Endothelial cell of umbilical vein (primary cell): ENCODE data around the gene PLEKHH2. TPM values are rescaled to one million over a fixed set of nuclear protein-coding genes. Genes with fewer than 3 reads are reported as not detected.

Source experiments
- BruUV-seq: library from RNA; stranded (reverse); fragments of 400-500 nt; replicated peaks from 2 replicates; lab custom pipeline; 2021; lab: Mats Ljungman, UMichigan
- CTCF ChIA-PET: fragments of 300-600, 350-600 bp; sonication (Branson Sonifier 250); formaldehyde crosslinking; loops from one replicate; lab custom pipeline; 2021; ENCODE audit warnings: antibody characterized with exemption, inconsistent platforms; lab: Charles Lee
- POLR2A ChIA-PET: fragments of 300-600, 350-600 bp; sonication (Branson Sonifier 250); formaldehyde crosslinking; loops from one replicate; lab custom pipeline; 2021; ENCODE audit warnings: antibody characterized with exemption, inconsistent platforms; lab: Charles Lee
- DNase-seq: peaks from one replicate; pipeline ENCODE4 v3.0.0-alpha.2; 2011; ENCODE audit warnings: low read depth, low spot score
- FAIRE-seq: peaks from 2 replicates; lab custom pipeline; 2011; peaks lifted over from hg19 to GRCh38; lab: Jason Lieb, UNC
- H2AFZ ChIP-seq: 2 replicates; pipeline ENCODE4 v1.6.0; 2012; ENCODE audit warnings: low read depth, low read length, control low read depth, inconsistent platforms
- H3K27ac ChIP-seq: 2 replicates; pipeline ENCODE4 v1.5.1; 2011; ENCODE audit warnings: low read depth, mild to moderate bottlenecking, control low read depth, low read length, moderate library complexity; ENCODE audit not compliant: insufficient read depth
- H3K27me3 ChIP-seq, 2 experiments: 2 replicates each; pipeline versions ENCODE4 v1.6.0 to v1.6.1; 2011; ENCODE audit warnings: low read length in 2 of 2, mixed read lengths in 1 of 2; ENCODE audit not compliant: control insufficient read depth in 2 of 2, insufficient read depth in 2 of 2
- H3K36me3 ChIP-seq, 2 experiments: 2 replicates in 1 of 2; 3 replicates in 1 of 2; pipeline ENCODE4 v1.5.1; 2011; ENCODE audit warnings: low read length in 2 of 2, mild to moderate bottlenecking in 1 of 2, moderate library complexity in 1 of 2; ENCODE audit not compliant: control insufficient read depth in 2 of 2, insufficient read depth in 2 of 2; ENCODE audit errors: extremely low read depth in 1 of 2
- H3K4me1 ChIP-seq: 3 replicates; pipeline ENCODE4 v1.5.1; 2011; ENCODE audit warnings: mild to moderate bottlenecking, low read length; ENCODE audit not compliant: control insufficient read depth, insufficient read depth; ENCODE audit errors: extremely low read depth
- H3K4me2 ChIP-seq: 2 replicates; pipeline ENCODE4 v1.6.1; 2011; ENCODE audit warnings: low read length, control low read depth, mixed read lengths; ENCODE audit not compliant: insufficient read depth
- H3K4me3 ChIP-seq, 3 experiments: fragments of 200-600 bp in 1 of 3; sonication (generic), shearing (Covaris generic) in 1 of 3; replicated peaks in 1 of 3; 2 replicates each; pipeline ENCODE4 v1.5.1; 2011 to 2016; ENCODE audit warnings: control low read depth in 3 of 3, low read length in 3 of 3, mild to moderate bottlenecking in 2 of 3, inconsistent platforms in 1 of 3, low read depth in 1 of 3, moderate library complexity in 1 of 3; ENCODE audit not compliant: insufficient read depth in 1 of 3
- H3K79me2 ChIP-seq: 2 replicates; pipeline ENCODE4 v1.6.0; 2012; ENCODE audit warnings: low read length, inconsistent platforms; ENCODE audit not compliant: control insufficient read depth, insufficient read depth
- H3K9ac ChIP-seq: replicated peaks from 2 replicates; pipeline ENCODE3; 2011; ENCODE audit warnings: low read length, control low read depth; ENCODE audit not compliant: insufficient read depth; ENCODE audit errors: extremely low read depth
- H3K9me1 ChIP-seq: replicated peaks from 3 replicates; pipeline ENCODE4 v1.6.0; 2011; ENCODE audit warnings: mild to moderate bottlenecking, low read length; ENCODE audit not compliant: control insufficient read depth, insufficient read depth; ENCODE audit errors: extremely low read depth
- H3K9me3 ChIP-seq: replicated peaks from 2 replicates; pipeline ENCODE4 v1.5.1; 2012; ENCODE audit warnings: low read length, inconsistent platforms; ENCODE audit not compliant: control insufficient read depth, insufficient read depth
- H4K20me1 ChIP-seq: replicated peaks from 2 replicates; pipeline ENCODE3; 2011; ENCODE audit warnings: mild to moderate bottlenecking, low read length; ENCODE audit not compliant: control insufficient read depth, insufficient read depth; ENCODE audit errors: extremely low read depth
- EZH2 ChIP-seq: IDR thresholded peaks from 2 replicates; pipeline ENCODE4 v1.6.1; 2012; ENCODE audit warnings: borderline replicate concordance, low read depth, mild to moderate bottlenecking, moderate library complexity, low read length, inconsistent platforms; ENCODE audit not compliant: severe bottlenecking
- FOS ChIP-seq: IDR thresholded peaks from 2 replicates; pipeline ENCODE4 v1.6.1; 2011; ENCODE audit warnings: mild to moderate bottlenecking, low read length, moderate library complexity, borderline replicate concordance; ENCODE audit not compliant: insufficient read depth
- GATA2 ChIP-seq: IDR thresholded peaks from 2 replicates; pipeline ENCODE4 v1.7.0; 2011; ENCODE audit warnings: low read depth, mild to moderate bottlenecking, moderate library complexity, mixed read lengths, low read length; ENCODE audit not compliant: insufficient read length, insufficient read depth
- JUN ChIP-seq: IDR thresholded peaks from 2 replicates; pipeline ENCODE4 v1.6.1; 2011; ENCODE audit warnings: borderline replicate concordance, low read depth; ENCODE audit not compliant: insufficient read length, insufficient read depth
- MYC ChIP-seq: IDR thresholded peaks from one replicate; pipeline ENCODE4 v1.6.1; 2011; ENCODE audit warnings: mild to moderate bottlenecking, low read depth, low read length
- POLR2A ChIP-seq: IDR thresholded peaks from 2 replicates; pipeline ENCODE4 v1.6.1; 2012; ENCODE audit warnings: low read depth, mild to moderate bottlenecking, control low read depth, low read length
- POLR2AphosphoS5 ChIP-seq: IDR thresholded peaks from 2 replicates; pipeline ENCODE4 v1.6.1; 2012; ENCODE audit warnings: low read depth, mild to moderate bottlenecking, control low read depth, low read length, moderate library complexity; ENCODE audit not compliant: insufficient read depth
- dilution Hi-C: fragments of 300-500 bp; cut with MboI; formaldehyde crosslinking; loops from one replicate; pipeline ENCODE4 v1.15.0; 2019; ENCODE audit warnings: low sequenced_read_pairs; ENCODE audit not compliant: extremely low pct_ligation_motif_present
- intact Hi-C: fragments of 100-400 bp; cut with micrococcal nuclease; formaldehyde crosslinking; loops from one replicate; pipeline ENCODE4 v1.10.0; 2022
- polyA plus RNA-seq, 4 experiments: library from polyadenylated mRNA; depleted of rRNA in 3 of 4; stranded (reverse) in 3 of 4; unstranded in 1 of 4; fragments of >200 nt; gene quantifications; 2 replicates each; pipeline versions ENCODE4 v1.2.1 to v1.2.3, GENCODE V29; 2011 to 2012; ENCODE audit warnings: missing spikeins in 1 of 4
- total RNA-seq: library from RNA; stranded (reverse); gene quantifications from 2 replicates; pipeline ENCODE4 v1.2.3, GENCODE V29; 2021
- TF ChIP-seq, protein P1 (sequence below): IDR thresholded peaks from 2 replicates; pipeline ENCODE4 v1.6.1; 2011; ENCODE audit not compliant: insufficient read depth, insufficient read length
- TF ChIP-seq, protein P2 (sequence below), 2 donors: IDR thresholded peaks; 1 replicate in 1 of 2; 2 replicates in 1 of 2; pipeline ENCODE4 v1.5.1; 2011; ENCODE audit warnings: low read length in 2 of 2, mild to moderate bottlenecking in 2 of 2, moderate library complexity in 2 of 2, control low read depth in 1 of 2, inconsistent platforms in 1 of 2, low read depth in 1 of 2; ENCODE audit not compliant: insufficient read depth in 1 of 2; ENCODE audit errors: extremely low read depth in 1 of 2

Gene PLEKHH2
- total and polyA plus RNA-seq, 2 donors (not counting 3 experiments of a cell fraction or from before 2014, with no cell fraction given): 0.41 to 0.58 TPM

GRCh38 chr2:43729491-43730174 is 92.6 kb downstream of the PLEKHH2 start:
- BruUV-seq: no TSS peak
- H3K4me3 ChIP-seq: no peak overlapping the region
- H3K9me1 ChIP-seq: no peaks in the 10 kb centered on the region
- dilution Hi-C loops (no loop called here), intact Hi-C loops (no loop called here)
- no peaks in the 10 kb centered on the region for H3K9me3 ChIP-seq
- TF ChIP-seq, protein P1, sequence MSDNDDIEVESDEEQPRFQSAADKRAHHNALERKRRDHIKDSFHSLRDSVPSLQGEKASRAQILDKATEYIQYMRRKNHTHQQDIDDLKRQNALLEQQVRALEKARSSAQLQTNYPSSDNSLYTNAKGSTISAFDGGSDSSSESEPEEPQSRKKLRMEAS: no peak
- TF ChIP-seq MYC: no peak
- no peak for TF ChIP-seq POLR2AphosphoS5
- no peak for TF ChIP-seq EZH2
- TF ChIP-seq FOS: no peak
- TF ChIP-seq JUN: no peak
- CTCF ChIA-PET: no interaction called here
- no peak overlapping the region for H3K4me2 ChIP-seq
- no peaks in the 10 kb centered on the region for H3K36me3 ChIP-seq
- FAIRE-seq (no peak), DNase-seq (no peak)
- no peak overlapping the region for H3K27ac ChIP-seq
- H4K20me1 ChIP-seq: no peaks in the 10 kb centered on the region
- POLR2A ChIA-PET: no interaction called here
- no peak overlapping the region for H3K9ac ChIP-seq
- H2AFZ ChIP-seq: no peak overlapping the region
- H3K4me1 ChIP-seq: peaks cover 9% of the 10 kb centered on the region
- H3K27me3 ChIP-seq: no peaks in the 10 kb centered on the region
- H3K79me2 ChIP-seq: no peaks in the 10 kb centered on the region

GRCh38 chr2:43731211-43731610 is 94.2 kb downstream of the PLEKHH2 start:
- POLR2A ChIA-PET: no interaction called here
- Histone ChIP-seq H3K36me3 (no peaks in the 10 kb centered on the region), H3K27me3 (no peaks in the 10 kb centered on the region), H3K4me1 (peaks cover 9% of the 10 kb centered on the region), H4K20me1 (no peaks in the 10 kb centered on the region), H3K4me3 (no peak overlapping the region), H3K9me3 (no peaks in the 10 kb centered on the region), H3K27ac (no peak overlapping the region), H3K9ac (no peak overlapping the region), H3K79me2 (no peaks in the 10 kb centered on the region), H2AFZ (no peak overlapping the region), H3K9me1 (no peaks in the 10 kb centered on the region), H3K4me2 (no peak overlapping the region)
- no peak for TF ChIP-seq GATA2
- TF ChIP-seq POLR2A: no peak
- TF ChIP-seq, protein P2, sequence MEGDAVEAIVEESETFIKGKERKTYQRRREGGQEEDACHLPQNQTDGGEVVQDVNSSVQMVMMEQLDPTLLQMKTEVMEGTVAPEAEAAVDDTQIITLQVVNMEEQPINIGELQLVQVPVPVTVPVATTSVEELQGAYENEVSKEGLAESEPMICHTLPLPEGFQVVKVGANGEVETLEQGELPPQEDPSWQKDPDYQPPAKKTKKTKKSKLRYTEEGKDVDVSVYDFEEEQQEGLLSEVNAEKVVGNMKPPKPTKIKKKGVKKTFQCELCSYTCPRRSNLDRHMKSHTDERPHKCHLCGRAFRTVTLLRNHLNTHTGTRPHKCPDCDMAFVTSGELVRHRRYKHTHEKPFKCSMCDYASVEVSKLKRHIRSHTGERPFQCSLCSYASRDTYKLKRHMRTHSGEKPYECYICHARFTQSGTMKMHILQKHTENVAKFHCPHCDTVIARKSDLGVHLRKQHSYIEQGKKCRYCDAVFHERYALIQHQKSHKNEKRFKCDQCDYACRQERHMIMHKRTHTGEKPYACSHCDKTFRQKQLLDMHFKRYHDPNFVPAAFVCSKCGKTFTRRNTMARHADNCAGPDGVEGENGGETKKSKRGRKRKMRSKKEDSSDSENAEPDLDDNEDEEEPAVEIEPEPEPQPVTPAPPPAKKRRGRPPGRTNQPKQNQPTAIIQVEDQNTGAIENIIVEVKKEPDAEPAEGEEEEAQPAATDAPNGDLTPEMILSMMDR (IDR thresholded peaks at IDR 0.05; ENCODE audit: extremely low read depth in 1 of 2, insufficient read depth in 1 of 2, low read depth in 1 of 2, low read length in 2 of 2): no peak
- TF ChIP-seq, protein P1: no peak
- TF ChIP-seq POLR2AphosphoS5: no peak
- TF ChIP-seq FOS: no peak
- no peak for TF ChIP-seq EZH2
- no peak for TF ChIP-seq MYC
- no peak for TF ChIP-seq JUN
- no TSS peak for BruUV-seq
- CTCF ChIA-PET: no interaction called here
- FAIRE-seq (no peak), DNase-seq (no peak)
- dilution Hi-C loops (no loop called here), intact Hi-C loops (no loop called here)
